Measurements from ENCODE around the gene SSBP4.
"Not testable (repeated sequence)": the region's sequence is repeated elsewhere in the genome, so short reads cannot be mapped to it uniquely, and the experiment has no call there.

SSBP4 gene

DNA sequence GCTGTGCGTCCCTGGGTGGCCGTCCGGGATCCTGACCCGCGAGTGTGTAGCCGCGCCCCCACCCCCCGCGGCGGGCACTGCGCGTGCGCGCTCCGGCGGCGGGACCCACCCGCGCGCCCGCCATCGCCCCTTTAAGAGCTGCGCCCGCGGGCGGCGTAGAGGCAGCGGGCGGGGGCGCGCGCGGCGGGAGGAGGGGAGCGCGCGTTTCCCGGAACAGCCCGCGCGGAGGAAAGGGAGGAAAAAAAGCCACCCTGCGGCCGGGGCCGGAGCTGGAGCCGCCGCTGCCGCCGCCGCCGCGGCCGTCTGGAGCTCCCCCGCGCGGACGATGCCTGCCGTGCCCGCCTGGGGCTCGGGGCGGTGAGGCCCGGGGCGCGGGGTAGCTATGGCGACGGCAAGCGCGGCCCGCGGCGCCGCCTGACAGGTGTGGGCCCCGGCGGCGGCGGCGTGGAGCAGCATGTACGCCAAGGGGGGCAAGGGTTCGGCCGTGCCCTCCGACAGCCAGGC, at the start of gene SSBP4:
Gene SSBP4, plus strand, starts transcription at position 204 of the 504 bp plus-strand sequence. Its CDS starts 251 bp downstream, at position 455.
- DNase-seq, result peak; percentile 79

DNA sequence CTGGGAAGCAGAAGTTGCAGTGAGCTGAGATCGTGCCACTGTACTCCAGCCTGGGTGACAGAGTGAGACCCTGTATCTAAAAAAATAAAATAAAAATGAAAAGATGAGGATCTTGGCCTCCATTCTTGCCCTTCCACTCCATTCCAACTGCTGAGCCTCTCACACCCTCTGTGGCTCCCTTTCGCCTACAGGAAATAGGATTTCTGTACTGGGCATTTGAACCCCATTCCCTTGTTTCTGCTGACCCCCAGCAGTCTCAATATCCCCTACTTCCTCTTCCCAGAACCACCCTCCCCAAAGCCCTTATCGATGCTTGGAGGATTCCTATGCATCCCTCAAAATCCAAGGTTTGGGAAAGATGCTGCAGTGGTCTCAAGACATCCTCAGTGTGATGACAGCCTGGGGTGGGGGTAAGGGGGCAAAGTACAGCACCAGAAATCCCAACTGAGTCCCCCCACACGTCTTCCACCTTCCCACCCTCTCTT, 45.7 kb upstream of the SSBP4 start:
- DNase-seq, result no peak

DNA sequence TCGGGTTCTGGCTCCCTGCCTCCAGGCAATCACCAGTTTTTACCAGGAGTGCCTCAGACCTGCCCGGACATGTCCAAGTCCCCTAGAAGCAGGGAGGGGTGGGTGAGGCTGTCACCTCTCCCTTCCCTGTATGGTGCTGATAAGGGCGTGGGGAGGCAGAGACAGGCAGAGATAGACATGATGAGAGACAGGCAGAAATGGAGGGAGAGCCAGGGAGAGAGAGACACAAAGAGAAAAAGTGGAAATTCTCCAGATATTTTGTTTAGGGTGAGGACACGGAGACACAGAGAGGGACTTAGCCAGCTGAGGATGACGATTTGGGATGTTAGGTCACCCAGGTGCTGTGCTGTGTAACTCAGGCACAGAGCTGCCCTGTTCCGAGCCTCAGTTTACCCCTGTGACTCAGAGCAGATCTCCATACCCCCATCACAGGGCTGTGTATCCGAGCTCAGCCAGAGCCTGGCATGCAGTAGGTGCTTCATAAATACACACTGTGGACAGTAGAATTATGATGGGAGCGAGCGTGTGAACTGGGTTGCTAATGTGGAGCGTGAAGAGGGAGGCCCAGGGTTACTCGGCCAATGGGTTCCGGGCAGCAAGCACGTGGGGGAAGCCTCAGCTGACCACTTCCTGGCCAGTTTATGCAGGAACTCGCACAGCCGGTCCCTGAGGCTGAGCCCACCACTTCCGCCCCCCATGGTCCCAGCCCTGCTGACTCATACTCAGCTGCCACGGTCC, 45.1 kb upstream of the SSBP4 start:
- DNase-seq, result peak; percentile 69

DNA sequence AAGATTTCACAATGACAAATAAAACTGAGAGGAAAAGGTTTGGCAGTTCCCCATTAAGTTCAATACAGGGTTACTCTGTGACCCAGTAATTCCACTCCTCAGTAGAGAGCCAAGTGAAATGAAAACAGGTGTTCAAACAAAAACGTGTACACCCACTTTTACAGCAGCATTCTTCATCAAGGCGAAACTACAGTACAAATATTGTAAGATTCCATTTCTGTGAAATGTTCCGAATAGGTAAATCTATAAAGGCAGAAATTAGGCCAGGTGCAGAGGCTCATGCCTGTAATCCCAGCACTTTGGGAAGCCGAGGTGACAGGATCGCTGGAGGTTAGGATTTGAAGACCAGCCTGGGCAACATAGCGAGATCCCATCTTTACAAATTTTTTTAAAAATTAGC, 42.2 kb upstream of the SSBP4 start:
- no peak for DNase-seq

DNA sequence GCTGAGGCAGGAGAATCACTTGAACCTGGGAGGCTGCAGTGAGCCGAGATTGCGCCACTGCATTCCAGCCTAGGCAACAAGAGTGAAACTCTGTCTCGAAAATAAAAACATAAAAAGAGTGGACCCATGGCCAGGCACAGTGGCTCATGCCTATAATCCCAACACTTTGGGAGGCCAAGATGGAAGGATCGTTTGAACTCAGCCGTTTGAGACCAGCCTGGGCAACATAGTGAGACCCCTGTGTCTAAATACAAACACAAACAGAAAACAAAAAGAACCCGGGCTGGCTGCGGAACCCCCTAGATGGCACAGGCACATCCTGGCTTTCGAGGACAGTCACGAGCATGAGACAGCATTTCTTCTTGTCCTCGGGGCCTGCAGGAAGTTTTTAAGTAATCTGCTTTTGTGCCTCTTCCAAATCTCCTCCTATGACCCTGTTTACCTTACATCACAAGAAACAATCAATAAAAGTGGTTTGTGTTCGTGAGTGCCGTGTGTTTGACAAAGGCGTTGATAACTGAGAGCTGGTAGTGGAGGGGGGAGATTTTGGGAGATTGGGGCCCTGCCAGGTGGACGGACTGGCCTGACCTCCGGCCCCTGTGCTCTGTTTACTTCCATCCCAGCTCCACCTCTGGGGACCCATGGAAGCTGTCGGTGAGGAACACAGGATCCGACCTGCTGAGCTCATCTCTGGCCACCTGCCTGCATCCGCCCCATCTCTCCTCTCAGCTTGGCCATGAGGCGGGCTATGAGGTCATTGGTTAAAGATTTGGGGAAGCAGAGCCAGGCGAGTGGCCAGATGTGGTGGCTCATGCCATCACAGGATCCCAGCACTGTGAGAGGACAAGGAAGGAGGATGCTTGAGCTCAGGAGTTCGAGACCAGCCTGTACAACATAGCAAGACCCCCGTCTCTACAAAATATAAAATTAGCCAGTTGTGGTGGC, 39.1 kb upstream of the SSBP4 start:
- DNase-seq, result no peak

DNA sequence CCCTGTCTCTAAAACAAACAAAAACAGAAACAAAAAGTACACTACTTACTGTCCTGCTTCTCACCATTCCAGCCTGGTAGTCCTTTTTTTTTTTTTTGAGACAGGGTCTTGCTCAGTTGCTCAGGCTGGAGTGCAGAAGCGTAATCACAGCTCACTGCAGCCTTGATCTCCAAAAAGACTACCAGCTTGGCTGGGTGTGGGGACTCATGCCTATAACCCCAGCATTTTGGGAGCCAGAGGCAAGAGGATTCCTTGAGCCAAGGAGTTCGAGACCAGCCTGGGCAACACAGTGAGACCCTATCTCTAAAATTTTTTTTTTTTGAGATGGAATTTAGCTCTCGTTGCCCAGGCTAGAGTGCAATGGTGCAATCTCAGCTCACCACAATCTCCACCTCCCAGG, 38.4 kb upstream of the SSBP4 start:
- DNase-seq, result no peak

DNA sequence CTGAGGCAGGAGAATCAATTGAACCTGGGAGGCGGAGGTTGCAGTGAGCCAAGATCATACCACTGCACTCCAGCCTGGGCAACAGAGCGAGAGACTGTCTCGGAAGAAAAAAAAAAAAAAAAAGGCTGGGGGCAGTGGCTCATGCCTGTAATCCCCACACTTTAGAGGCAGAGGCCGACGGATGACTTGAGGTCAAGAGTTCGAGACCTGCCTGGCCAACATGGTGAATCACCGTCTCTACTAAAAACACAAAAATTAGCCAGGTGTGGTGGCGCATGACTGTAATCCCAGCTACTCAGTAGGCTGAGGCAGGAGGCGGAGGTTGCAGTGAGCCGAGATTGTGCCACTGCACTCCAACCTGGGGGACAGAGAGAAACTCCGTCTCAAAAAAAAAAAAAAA, 35.6 kb upstream of the SSBP4 start:
- not testable (repeated sequence) for DNase-seq

DNA sequence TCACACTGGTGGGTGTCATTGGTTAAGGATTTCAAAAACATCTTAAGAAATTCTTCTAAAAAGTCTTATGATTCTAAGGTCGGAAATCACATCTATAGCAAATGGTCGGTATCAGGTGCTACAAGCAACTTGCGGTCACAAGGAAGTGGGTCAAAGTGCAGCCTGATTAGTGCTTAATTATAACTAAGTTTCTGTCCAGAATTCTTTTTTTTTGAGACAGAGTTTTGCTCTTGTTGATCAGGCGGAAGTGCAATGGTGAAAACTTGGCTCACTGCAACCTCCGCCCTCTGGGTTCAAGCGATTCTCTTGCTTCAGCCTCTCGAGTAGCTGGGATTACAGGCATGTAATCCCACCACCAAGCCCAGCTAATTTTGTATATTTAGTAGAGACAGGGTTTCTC, 34.4 kb upstream of the SSBP4 start:
- no peak for DNase-seq

DNA sequence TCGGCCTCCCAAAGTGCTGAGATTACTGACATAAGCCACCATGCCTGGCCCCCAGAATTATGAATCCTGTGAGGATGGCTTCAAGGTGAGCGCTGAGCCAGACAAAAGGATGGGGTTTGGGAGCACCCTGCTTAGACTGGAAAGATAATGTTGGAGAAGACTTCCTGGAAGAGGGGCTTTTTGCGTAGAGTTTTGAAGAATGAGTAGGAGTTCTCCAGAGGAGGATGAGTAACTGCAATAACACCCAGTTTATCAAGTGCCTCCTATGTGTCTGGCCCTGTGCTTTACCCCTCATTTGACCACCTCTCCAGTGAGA, 33.9 kb upstream of the SSBP4 start:
- DNase-seq, result no peak

DNA sequence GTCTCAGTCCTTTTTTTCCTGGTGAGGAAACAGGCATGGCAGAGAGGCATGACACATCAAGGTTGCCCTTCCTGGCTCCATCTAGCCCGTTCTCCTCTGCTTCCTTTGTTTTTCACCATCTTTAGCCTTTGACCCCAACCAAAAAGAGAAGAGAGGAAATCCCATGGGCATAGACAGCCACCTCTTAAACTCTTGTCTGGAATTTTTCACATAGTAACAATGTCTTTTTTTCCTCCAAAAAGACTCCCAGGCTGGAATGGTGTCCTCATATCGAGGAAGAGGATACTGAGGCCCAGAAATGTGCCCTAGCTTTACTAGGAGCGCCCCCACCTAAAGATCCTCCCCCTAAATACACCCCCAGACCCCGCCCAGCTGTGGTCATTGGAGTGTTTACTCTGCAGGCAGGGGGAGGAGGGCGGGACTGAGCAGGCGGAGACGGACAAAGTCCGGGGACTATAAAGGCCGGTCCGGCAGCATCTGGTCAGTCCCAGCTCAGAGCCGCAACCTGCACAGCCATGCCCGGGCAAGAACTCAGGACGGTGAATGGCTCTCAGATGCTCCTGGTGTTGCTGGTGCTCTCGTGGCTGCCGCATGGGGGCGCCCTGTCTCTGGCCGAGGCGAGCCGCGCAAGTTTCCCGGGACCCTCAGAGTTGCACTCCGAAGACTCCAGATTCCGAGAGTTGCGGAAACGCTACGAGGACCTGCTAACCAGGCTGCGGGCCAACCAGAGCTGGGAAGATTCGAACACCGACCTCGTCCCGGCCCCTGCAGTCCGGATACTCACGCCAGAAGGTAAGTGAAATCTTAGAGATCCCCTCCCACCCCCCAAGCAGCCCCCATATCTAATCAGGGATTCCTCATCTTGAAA, 33.3 kb upstream of the SSBP4 start, which contains the start of gene GDF15:
Gene GDF15, plus strand, starts transcription at position 484 of the 868 bp plus-strand sequence. Its CDS starts 32 bp downstream, at position 516.
- no peak for DNase-seq

DNA sequence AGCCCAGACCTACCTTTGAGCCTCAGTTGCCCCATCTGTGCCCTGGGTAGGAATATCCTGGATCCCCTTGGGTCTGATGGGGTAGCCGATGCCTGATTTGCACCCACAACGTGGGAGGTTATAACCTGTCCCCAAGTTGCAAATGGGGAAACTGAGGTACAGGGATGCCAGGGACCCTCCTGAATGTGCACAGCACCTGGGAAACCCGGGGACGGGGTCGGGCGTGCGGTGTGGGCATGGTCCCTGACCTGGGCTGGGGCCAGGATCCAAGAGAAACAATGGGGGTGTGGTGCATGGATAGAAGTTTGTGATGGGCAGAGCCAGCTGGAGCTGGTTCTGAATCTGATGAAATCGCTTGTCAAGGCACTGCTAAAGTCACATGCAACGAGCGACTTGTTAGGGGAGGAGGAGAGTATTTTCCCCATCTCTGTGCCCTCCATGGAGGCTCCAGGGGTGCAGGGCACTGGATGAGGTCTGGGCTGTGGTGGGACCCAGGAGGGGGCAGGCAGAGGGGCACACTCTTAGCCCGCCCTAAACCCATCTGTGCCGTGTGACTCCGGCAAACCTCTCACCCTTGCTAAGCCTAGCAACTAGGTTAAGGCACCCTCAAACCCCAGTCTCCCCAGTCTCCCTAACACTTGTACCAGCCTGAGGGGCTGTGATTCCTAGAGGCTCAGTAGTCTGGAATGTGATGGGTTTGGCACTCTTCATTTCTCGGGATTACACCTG, 32.5 kb upstream of the SSBP4 start:
- no peak for DNase-seq

DNA sequence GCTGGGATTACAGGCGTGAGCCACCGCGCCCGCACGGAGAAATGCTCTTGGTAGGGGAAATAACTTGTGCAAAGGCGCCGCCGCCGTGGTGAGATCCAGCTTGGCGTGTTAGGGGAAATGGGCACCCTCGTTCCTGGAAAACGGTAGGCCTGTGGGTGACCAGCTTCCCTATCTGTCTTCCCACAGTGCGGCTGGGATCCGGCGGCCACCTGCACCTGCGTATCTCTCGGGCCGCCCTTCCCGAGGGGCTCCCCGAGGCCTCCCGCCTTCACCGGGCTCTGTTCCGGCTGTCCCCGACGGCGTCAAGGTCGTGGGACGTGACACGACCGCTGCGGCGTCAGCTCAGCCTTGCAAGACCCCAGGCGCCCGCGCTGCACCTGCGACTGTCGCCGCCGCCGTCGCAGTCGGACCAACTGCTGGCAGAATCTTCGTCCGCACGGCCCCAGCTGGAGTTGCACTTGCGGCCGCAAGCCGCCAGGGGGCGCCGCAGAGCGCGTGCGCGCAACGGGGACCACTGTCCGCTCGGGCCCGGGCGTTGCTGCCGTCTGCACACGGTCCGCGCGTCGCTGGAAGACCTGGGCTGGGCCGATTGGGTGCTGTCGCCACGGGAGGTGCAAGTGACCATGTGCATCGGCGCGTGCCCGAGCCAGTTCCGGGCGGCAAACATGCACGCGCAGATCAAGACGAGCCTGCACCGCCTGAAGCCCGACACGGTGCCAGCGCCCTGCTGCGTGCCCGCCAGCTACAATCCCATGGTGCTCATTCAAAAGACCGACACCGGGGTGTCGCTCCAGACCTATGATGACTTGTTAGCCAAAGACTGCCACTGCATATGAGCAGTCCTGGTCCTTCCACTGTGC, 30.9 kb upstream of the SSBP4 start:
- peak; percentile 39 for DNase-seq

DNA sequence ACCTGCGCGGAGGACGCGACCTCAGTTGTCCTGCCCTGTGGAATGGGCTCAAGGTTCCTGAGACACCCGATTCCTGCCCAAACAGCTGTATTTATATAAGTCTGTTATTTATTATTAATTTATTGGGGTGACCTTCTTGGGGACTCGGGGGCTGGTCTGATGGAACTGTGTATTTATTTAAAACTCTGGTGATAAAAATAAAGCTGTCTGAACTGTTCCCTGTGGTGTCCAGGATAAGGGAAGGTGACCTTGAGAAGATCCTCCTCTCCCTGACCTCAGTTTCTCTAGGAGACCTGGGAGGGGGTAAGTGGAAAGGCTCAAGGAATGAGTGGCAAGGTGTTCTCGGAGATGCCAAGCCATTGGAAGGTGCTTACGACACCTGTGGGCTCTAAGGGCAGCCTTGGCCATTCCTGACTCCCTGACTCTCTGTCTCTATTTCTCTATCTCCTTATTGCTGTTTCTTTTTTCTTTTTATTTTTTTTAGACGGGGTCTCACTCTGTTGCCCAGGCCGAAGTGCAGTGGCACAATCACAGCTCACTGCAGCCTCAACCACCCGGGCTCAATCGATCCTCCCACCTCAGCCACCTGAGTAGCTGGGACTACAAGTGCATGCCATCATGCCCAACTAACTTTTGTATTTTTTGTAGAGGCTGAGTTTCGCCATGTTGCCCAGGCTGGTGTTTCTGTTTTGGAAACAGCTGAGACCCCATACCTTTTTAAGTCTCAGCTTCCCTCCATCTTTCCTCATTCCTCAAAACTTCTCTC, 30.1 kb upstream of the SSBP4 start:
- no peak for DNase-seq

DNA sequence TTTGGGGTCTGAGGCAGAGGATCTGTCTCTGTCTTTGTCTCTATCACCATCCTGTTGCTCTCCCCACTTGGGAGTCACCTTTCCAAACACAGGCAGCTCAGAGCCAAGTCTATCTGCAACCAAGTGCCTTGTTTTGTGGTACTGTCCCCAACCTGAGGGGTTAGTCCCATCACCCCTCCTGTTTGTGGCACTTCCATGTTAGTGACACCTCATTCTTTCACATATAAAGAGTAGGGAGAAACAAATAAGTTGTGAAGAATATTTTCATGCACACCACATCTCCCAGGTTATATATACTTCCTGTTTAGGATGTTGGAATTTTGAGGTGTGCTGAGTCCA, 29.5 kb upstream of the SSBP4 start:
- DNase-seq, result no peak

DNA sequence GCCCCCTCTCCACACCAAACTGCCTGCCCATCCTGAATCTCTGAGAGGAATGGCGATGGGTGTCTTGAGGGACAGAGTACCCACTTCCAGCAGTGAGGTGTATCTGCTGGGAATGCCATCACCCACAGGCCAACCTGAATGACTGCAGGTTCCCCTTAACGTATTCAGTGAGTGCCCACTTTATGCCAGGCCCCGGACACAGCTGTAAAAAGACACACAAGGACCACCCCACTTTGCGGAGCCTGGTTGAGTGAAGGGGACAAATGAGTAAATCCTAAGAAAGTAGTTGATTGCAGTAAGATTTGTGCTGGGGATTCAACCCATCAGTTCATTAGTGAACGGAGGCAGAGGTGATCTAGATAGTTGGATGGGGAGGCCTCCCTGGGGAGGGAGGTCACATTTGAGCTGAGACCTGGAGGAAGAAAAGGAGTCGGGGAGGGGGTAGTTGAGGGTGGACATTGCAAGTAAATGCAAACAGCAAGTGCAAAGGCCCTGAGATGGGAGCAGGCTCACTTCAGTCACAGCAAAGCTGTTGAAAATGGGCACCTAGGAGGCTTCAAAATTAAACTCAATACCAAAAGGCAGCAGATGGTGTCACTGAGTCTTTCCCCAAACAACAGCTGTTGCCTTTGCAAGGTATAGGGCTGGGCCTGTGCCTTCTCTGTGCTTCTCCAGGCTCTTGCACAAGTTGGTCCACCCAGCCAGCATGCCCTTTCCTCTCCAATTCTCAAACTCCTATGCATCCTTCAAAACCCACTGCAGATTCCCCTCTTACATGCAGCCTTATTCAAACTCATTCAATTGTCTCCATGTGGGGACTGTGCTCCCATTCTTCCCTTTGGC, 28.9 kb upstream of the SSBP4 start:
- peak; percentile 77 for DNase-seq

DNA sequence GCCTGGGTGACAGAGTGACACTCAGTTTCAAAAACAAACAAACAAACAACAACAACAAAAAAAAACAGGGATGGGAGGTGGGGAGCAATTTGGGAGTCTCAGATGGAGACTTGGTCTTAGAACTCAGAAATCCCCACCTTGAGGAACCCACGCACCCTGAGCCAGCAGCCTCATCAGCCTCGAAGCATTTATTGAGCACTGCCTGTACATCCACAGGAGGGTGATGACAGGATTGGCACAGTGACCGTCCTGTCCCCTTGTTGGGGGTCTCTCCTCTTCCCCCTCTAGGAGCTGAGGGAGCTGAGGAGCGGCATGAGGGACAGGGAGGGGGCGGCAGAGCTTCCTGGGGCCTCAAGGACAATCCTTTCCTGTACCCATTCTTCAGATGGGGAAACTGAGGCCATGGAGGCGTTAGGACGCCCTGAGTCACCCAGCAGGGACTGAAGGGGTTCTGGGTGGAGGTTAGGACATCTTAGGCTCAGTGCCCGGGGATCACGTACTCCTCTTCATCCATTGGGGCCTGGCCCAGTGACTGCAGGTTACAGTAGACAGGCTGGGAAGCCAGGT, 27.6 kb upstream of the SSBP4 start:
- no peak for DNase-seq

DNA sequence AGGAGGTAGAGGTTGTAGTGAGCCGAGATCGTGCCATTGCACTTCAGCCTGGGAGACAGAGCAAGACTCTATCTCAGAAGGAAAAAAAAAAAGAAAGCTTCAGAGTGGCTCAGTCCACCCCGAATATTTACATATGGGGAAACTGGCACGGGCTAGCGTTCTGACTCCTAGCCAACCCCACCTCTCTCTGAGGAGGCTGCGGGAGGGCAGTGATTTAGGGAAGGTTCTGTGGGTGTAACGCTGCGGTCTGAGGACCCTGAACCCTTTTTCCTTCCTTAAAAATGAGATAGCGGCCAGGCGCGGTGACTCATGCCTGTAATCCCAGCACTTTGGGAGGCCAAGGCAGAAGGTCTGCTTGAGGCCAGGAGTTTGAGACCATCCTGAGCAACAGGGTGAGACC, 26.8 kb upstream of the SSBP4 start:
- DNase-seq, result no peak

DNA sequence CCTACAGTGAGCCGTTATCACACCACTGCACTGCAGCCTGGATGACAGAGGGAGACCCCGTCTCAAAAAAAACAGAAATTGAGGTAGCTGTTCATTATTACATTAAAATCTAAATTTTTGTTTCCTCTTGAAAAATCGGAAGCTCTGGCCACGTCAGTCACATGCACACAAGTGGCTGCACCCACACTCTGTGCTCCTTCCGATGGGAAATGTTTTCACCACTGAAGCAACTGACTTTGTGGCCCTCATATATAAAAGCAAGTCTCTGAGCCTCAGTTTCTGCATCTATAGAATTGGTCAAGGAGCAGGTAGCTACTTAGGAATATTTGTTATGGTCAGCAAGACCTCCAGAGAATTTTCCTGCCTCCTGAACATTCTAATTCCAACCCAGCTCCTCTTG, 26.3 kb upstream of the SSBP4 start:
- no peak for DNase-seq

DNA sequence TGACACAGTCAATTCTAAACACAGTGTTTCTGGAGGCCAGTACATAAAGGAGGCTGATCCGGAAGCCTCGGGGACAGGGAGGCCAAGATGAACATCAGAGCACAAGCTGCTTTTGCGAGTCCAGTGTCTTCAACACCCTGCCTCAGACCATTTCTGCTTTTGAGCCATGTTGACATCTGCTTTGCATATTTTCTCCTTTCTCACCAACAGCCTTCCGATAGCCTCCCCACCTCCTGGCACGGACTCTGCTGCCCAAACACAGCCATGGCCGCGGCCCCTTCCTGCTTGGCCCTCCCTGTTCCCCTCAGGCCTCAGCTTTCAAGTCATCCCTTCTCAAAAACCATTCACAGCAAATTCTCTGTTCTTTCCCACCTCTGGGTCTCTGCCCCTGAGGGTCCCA, 25.4 kb upstream of the SSBP4 start:
- DNase-seq, result no peak

Measured in NCI-H2171 (cell line).